Pancreas (tissue), 10 donors: ENCODE results near the gene STK38L. TPM values are rescaled to one million over a fixed set of nuclear protein-coding genes. Genes with fewer than 3 reads are reported as not detected.
A peak's percentile ranks its signal among the peaks of the same experiment; 100 is the strongest.
"Not testable (repeated sequence)": the region's sequence is repeated elsewhere in the genome, so short reads cannot be mapped to it uniquely, and the experiment has no call there.

Source experiments
- ATAC-seq, 4 donors: fragments of 200-7000 bp; cut with Tn5 transposase; one replicate each; pipeline versions ENCODE4 v1.8.0 to v1.9.1; 2020; ENCODE audit warnings: mild to moderate bottlenecking in 4 of 4, moderate library complexity in 4 of 4
- DNase-seq, 6 donors: peaks; one replicate each; pipeline ENCODE4 v3.0.0-alpha.2; 2020
- FAIRE-seq: peaks from 2 replicates; lab custom pipeline; 2012; peaks lifted over from hg19 to GRCh38; lab: Jason Lieb, UNC
- H3K27ac ChIP-seq, 4 donors: fragments of 200-600 bp; sonication (generic); 1 replicate in 3 of 4; 2 replicates in 1 of 4; pipeline versions ENCODE4 v1.5.0 to v1.8.0; 2020
- H3K27me3 ChIP-seq, 4 donors: fragments of 200-600 bp; one replicate each; pipeline ENCODE4 v1.8.0; 2021
- H3K36me3 ChIP-seq, 3 donors: fragments of 200-600 bp; sonication (generic) in 1 of 3; one replicate each; pipeline versions ENCODE4 v1.5.0 to v1.8.0; 2020 to 2021
- H3K4me1 ChIP-seq, 3 donors: fragments of 200-600 bp; one replicate each; pipeline ENCODE4 v1.8.0; 2021
- H3K4me3 ChIP-seq, 4 donors: fragments of 200-600 bp; sonication (generic) in 2 of 4; one replicate each; pipeline versions ENCODE4 v1.5.0 to v1.8.0; 2020 to 2021
- H3K9me3 ChIP-seq, 4 donors: fragments of 200-600 bp; one replicate each; pipeline ENCODE4 v1.8.0; 2021
- WGBS, 2 donors: extraction: QIAGEN DNeasy Blood & Tissue Kit; methylation state at CpG; one replicate each; pipeline ENCODE4 v1.1.7; 2013; 5-methylcytosine and 5-hydroxymethylcytosine counted together
- intact Hi-C, 3 donors: fragments of 100-400 bp; cut with DNase I; formaldehyde crosslinking; loops; one replicate each; pipeline versions ENCODE4 v1.11.1 to v1.14.2; 2022
- polyA plus RNA-seq, 2 donors: library from polyadenylated mRNA; stranded (reverse); fragments of 200-250 nt; gene quantifications; one replicate each; pipeline ENCODE4 v1.2.3, GENCODE V29; 2013
- total RNA-seq, 6 donors: library from RNA; stranded (reverse); fragmentation: NEBNext Ultra II Directional in 4 of 6; extraction: Animal tissue kit (Norgen Biotek cat#: 25700) in 4 of 6; gene quantifications; one replicate each; pipeline versions ENCODE4 v1.2.1 to v1.2.4, GENCODE V29; 2021 to 2023
- TF ChIP-seq, protein P1 (sequence below), 4 donors: fragments of 200-600 bp; sonication (generic) in 3 of 4; IDR thresholded peaks; one replicate each; pipeline versions ENCODE4 v1.5.0 to v1.8.0; 2021; ENCODE audit warnings: antibody characterized with exemption in 4 of 4
- donor health status: healthy with polysubstance abuse.
- donor health status: DM: no; HTN: no; CAD: no; lungs with moderate emphysema.
- donor health status: DM: no; HTN: no; CAD: no.
- donor health status: control.
- donor health status: control.
- donor health status: Bipolar disorder and iron deficiency.
- donor health status: DM: yes; HTN: yes; CAD: no.
- donor health status: DM: no; HTN: no; CAD: no.
- donor health status: DM: no; HTN: no; CAD: no.
- donor health status: DM: yes; HTN: yes; CAD: no.

The STK38L gene
- total and polyA plus RNA-seq, 8 donors, result 6.3 to 49.9 (median 12.0) TPM

DNA sequence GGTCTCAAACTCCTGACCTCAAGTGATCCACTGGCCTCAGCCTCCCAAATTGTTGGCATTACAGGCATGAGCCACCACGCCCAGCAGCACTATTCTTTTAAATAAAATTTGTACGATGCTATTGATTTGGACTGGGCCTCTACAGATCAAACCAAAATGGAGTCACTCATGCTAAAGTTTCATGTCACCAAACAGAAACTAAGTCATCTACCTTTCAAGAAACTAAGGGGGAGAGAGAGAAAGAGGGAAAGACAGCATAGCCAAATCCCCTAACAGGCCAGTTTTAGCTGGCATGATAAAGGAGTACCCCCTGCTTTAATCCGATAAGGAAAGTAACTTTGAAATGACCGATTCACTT, 23.1 kb upstream of the STK38L start:
- no peaks in the 10 kb centered on the region for H3K4me1 ChIP-seq
- H3K27me3 ChIP-seq, result no peaks in the 10 kb centered on the region
- no peak for FAIRE-seq
- H3K36me3 ChIP-seq, result no peaks in the 10 kb centered on the region
- intact Hi-C loops, result no loop called here
- WGBS, 2 donors, result 86 to 90% methylated on average over 4 of the region's 4 CpGs
- no peak overlapping the region for H3K4me3 ChIP-seq
- TF ChIP-seq, protein P1, sequence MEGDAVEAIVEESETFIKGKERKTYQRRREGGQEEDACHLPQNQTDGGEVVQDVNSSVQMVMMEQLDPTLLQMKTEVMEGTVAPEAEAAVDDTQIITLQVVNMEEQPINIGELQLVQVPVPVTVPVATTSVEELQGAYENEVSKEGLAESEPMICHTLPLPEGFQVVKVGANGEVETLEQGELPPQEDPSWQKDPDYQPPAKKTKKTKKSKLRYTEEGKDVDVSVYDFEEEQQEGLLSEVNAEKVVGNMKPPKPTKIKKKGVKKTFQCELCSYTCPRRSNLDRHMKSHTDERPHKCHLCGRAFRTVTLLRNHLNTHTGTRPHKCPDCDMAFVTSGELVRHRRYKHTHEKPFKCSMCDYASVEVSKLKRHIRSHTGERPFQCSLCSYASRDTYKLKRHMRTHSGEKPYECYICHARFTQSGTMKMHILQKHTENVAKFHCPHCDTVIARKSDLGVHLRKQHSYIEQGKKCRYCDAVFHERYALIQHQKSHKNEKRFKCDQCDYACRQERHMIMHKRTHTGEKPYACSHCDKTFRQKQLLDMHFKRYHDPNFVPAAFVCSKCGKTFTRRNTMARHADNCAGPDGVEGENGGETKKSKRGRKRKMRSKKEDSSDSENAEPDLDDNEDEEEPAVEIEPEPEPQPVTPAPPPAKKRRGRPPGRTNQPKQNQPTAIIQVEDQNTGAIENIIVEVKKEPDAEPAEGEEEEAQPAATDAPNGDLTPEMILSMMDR (IDR thresholded peaks at IDR 0.05), result no peak
- H3K9me3 ChIP-seq, result no peaks in the 10 kb centered on the region
- ATAC-seq, result no peak
- no peak overlapping the region for H3K27ac ChIP-seq
- no peak for DNase-seq

DNA sequence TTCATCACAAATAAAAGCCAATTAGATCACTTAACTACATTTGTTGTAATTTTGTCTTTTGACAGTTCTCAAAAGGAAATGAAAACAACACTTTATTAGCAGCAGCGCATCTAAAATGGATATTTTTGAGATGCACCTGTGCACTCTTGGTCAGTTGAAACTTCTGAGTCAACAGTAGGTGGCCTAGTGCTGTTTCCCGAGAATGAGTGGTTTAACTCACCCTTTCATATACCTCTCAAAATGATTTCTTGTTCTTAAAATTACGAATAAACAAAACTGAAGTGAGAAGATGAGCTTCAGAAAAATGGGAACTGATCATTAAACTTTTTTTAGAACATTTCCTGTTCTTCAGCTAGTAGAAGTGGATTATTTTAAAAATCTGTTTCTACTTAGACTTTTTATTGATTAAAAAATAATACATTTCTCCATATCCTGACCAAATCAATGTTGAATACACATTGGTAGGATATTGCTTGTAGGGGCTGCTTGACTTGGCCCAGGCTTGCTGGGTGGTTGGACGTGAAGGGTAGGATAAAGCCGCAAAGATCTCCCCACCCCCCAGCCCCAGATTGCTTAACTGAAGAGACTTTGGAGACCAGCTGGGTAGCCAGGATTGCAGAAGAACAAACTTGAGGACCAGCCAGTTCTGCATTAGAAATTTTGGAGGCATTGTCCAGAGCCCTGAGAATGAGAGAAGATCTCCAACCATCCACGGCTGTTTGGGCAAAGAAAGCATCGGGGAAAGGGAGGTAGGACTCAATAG, 22.3 kb upstream of the STK38L start:
- WGBS, 2 donors, result 88 to 94% methylated on average over 7 of the region's 7 CpGs
- no peak overlapping the region for H3K27ac ChIP-seq
- intact Hi-C loops, result no loop called here
- no peaks in the 10 kb centered on the region for H3K27me3 ChIP-seq
- H3K36me3 ChIP-seq, result no peaks in the 10 kb centered on the region
- H3K9me3 ChIP-seq, result no peaks in the 10 kb centered on the region
- DNase-seq (no peak), FAIRE-seq (no peak), ATAC-seq (peak in 2 of 4 donors; percentile 30 to 56)
- H3K4me3 ChIP-seq, result no peak overlapping the region
- TF ChIP-seq, protein P1 (IDR thresholded peaks at IDR 0.05), result no peak
- H3K4me1 ChIP-seq, result no peaks in the 10 kb centered on the region

DNA sequence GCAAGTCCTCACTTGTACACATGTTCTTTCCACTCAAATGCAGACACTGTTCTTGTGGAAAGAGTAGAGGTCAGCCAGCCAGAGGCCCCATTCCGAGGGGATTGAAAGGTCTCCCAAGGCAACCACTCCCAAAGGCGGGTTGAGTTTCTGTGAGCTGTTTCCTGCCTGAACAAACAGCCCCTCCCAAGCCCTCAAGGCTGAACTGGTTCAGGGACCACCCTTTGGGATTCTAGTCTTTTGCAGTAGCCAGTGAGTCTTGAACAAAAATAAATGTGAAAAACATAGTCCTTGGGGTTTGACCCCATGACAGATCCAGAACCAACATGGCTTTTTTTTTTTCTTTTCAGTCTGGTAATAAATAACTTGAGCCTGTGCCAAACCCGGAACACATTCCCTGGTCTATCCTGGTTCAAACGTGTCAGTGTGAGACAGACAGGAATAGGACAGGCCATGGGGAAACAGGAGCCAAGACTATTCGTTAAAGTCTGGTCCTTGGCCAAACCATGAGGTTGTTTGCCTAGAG, 17.6 kb upstream of the STK38L start:
- Histone ChIP-seq H3K4me3 (no peak overlapping the region), H3K9me3 (no peaks in the 10 kb centered on the region), H3K27me3 (no peaks in the 10 kb centered on the region), H3K4me1 (no peaks in the 10 kb centered on the region), H3K36me3 (no peaks in the 10 kb centered on the region), H3K27ac (no peak overlapping the region)
- intact Hi-C loops, result no loop called here
- ATAC-seq (peak in 3 of 4 donors; percentile 37 to 49 (median 43)), FAIRE-seq (no peak), DNase-seq (no peak)
- 36 to 44% methylated on average over 5 of the region's 5 CpGs for WGBS, 2 donors
- TF ChIP-seq, protein P1 (IDR thresholded peaks at IDR 0.05), result no peak

DNA sequence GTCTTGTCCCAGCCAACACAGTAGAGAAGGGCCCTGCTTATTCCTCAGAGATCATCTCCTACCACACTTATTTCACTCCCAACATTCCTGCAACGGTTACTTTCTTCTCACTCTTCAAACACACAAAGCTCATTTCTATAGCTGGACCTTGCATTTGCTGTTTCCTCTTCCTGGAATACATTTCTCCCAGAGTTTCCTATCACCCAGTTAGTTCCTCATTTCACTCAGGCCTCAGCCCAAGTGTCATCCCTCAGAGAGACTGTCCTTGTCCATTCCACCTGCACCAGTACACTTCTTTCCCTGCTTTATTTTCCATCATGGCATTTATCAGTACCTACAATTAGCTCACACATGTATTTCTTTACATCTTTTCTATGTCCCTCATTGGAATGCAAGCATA, 14.7 kb upstream of the STK38L start:
- TF ChIP-seq, protein P1 (IDR thresholded peaks at IDR 0.05), result no peak
- no peaks in the 10 kb centered on the region for H3K36me3 ChIP-seq
- H3K9me3 ChIP-seq, result no peaks in the 10 kb centered on the region
- no peak overlapping the region for H3K4me3 ChIP-seq
- H3K27me3 ChIP-seq, result no peaks in the 10 kb centered on the region
- no peak overlapping the region for H3K27ac ChIP-seq
- 69 to 85% methylated on average over 1 of the region's 1 CpG for WGBS, 2 donors
- no peak for FAIRE-seq
- intact Hi-C loops, result no loop called here
- no peak for DNase-seq
- H3K4me1 ChIP-seq, result no peaks in the 10 kb centered on the region
- peak in 1 of 4 donors; percentile 44 for ATAC-seq

DNA sequence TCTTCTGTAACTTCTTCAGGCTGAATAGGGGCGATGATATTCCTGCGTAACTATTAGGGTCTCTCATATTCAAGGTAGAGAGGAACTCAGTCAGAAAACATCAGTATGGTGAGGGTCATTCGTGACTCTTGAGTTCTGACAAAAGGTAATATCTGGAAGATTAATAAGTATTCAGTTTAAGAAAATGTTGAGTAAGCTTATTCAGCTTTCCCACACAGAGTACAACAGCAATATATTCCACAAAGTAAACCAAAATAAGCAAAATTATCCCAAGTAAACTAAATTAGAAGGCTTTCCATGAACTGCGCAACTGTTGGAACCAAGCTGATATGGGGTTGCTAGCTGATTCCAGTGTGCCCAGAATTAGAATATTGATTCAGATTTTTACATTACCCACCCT, 12.7 kb upstream of the STK38L start:
- ATAC-seq, H3K4me3 ChIP-seq, H3K27ac ChIP-seq, H3K36me3 ChIP-seq, H3K9me3 ChIP-seq, DNase-seq, intact Hi-C loops, H3K4me1 ChIP-seq, H3K27me3 ChIP-seq, FAIRE-seq: not testable (repeated sequence)
- 64 to 65% methylated on average over 4 of the region's 4 CpGs for WGBS, 2 donors
